ENCODE data around the gene HLA-DOB. TPM values are rescaled to one million over a fixed set of nuclear protein-coding genes. Genes with fewer than 3 reads are reported as not detected.
A peak's percentile ranks its signal among the peaks of the same experiment; 100 is the strongest.

Gene HLA-DOB
- total RNA-seq, 2 donors from 2014 or later, result 0.58 to 0.69 TPM

DNA sequence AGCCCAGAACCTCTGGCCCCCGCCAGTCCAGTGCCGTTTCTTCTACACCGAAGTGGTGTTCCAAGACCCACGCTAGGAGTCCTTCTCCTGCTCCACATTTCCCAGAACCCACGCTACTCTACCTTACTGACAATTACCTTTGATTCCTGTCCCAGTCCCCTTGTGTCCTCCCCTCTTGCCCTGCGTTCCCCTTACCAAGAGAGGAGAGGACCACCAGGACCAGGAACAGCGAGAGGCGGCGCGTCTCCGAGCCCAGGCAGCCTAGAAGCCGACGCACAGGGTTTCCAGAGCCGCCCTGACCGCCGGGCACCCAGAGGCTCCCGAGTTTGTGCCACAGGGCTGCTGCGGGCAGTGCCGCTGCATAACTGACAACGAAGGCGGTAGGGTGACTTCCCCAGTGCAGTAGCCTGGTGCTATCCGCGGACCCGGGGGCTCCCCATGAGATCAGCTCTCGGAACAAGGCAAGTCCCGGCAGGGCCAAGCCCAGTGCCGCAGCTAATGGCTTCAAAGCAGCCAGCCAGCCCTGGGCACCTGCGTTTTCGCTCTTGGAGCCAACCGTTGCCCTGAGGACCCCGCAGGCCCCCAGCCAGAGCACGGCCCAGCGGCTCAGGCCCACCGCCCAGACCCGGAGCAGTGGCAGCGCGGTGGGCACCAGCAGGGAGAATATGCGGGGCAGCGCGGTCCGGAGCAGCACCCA is 36.2 kb upstream of the HLA-DOB start:
- H3K36me3 ChIP-seq, result peaks cover 17% of the 10 kb centered on the region
- H3K4me3 ChIP-seq, result peak overlapping the region; percentile 97
- no peaks in the 10 kb centered on the region for H3K27me3 ChIP-seq
- intact Hi-C loops (cut with DNase I), result no loop called here
- peak overlapping the region; percentile 100 for H3K27ac ChIP-seq
- peak overlapping the region; percentile 99 to 100 for H3K9ac ChIP-seq (ENCODE audit: low read depth in 2 of 2, low read length in 2 of 2)
- H3K4me1 ChIP-seq, result peaks cover 10% of the 10 kb centered on the region
- peak; percentile 45 for DNase-seq
- TF ChIP-seq, protein P1, sequence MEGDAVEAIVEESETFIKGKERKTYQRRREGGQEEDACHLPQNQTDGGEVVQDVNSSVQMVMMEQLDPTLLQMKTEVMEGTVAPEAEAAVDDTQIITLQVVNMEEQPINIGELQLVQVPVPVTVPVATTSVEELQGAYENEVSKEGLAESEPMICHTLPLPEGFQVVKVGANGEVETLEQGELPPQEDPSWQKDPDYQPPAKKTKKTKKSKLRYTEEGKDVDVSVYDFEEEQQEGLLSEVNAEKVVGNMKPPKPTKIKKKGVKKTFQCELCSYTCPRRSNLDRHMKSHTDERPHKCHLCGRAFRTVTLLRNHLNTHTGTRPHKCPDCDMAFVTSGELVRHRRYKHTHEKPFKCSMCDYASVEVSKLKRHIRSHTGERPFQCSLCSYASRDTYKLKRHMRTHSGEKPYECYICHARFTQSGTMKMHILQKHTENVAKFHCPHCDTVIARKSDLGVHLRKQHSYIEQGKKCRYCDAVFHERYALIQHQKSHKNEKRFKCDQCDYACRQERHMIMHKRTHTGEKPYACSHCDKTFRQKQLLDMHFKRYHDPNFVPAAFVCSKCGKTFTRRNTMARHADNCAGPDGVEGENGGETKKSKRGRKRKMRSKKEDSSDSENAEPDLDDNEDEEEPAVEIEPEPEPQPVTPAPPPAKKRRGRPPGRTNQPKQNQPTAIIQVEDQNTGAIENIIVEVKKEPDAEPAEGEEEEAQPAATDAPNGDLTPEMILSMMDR (IDR thresholded peaks at IDR 0.05), result no peak
- H3K9me3 ChIP-seq, result no peaks in the 10 kb centered on the region

DNA sequence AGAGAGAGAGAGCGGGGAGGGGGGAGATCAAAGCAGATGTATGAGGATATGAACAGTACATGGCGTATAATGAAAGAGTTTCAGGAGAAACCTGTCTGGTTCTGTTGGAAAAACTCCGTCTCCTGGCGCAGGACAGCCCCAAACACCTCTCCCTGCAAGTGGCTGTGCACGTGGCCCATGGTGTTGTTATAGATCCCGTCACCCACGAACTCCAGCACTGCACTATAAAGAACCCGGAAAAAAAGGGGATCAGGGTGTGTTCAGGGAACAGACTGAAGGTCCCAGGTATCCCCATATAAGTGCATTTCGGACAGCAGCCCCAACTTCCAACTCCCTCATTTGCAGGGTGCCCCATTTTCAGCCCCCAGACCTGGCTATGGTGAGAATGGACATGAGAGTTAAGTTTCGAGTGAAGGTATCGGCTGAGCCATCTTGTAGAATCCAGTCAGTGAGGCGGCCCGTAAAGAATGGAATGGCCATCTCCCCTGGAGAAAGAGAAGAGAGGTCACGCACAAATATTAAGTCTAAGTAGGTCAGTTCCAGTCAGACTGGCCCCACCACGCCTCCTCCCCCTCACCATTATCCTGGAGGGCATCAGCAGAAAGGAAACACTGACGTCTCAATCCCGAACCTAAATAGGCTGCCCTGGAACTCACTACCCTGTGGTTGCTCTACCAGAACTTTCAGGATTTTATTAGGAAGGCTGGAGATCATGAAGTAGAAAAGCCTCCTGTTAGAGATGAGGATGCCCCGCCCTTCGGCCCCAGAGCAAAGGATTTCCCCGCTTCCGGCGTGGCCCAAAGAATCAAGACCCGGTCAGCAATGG is 35.4 kb upstream of the HLA-DOB start:
- Histone ChIP-seq H3K27me3 (no peaks in the 10 kb centered on the region), H3K27ac (peak overlapping the region; percentile 100), H3K9me3 (no peaks in the 10 kb centered on the region), H3K4me1 (peaks cover 10% of the 10 kb centered on the region), H3K4me3 (peak overlapping the region; percentile 97), H3K9ac (ENCODE audit: low read depth in 2 of 2, low read length in 2 of 2) (peak overlapping the region; percentile 99 to 100), H3K36me3 (peaks cover 19% of the 10 kb centered on the region)
- intact Hi-C loops (cut with DNase I), result no loop called here
- TF ChIP-seq, protein P1 (IDR thresholded peaks at IDR 0.05), result no peak
- DNase-seq, result peak; percentile 68

DNA sequence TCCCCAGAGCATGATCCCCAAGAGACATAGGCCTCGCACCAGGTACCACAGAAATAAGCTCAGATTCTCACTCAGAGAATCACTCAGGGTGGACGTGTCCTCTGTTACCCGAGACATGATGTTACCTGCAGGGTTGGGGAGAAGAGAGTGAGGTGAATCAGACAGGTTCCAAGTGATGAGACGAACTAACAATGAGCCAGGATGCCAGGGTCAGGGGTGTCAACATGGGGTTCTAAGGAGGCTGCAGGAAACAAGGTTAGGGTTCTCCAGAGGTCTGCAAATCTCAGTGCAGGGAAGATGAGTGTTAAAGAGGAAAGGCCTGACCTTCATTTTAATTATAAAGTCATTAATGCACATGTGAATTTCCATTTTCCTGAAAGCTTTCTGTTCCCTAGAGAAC is 34.2 kb upstream of the HLA-DOB start:
- Histone ChIP-seq H3K36me3 (peaks cover 26% of the 10 kb centered on the region), H3K9me3 (no peaks in the 10 kb centered on the region), H3K27ac (no peak overlapping the region), H3K9ac (ENCODE audit: low read depth in 2 of 2, low read length in 2 of 2) (peak overlapping the region in 1 of 2 donors; percentile 99), H3K27me3 (no peaks in the 10 kb centered on the region), H3K4me1 (peaks cover 16% of the 10 kb centered on the region), H3K4me3 (peak overlapping the region; percentile 97)
- TF ChIP-seq, protein P1 (IDR thresholded peaks at IDR 0.05), result no peak
- DNase-seq, result no peak
- intact Hi-C loops (cut with DNase I), result no loop called here

DNA sequence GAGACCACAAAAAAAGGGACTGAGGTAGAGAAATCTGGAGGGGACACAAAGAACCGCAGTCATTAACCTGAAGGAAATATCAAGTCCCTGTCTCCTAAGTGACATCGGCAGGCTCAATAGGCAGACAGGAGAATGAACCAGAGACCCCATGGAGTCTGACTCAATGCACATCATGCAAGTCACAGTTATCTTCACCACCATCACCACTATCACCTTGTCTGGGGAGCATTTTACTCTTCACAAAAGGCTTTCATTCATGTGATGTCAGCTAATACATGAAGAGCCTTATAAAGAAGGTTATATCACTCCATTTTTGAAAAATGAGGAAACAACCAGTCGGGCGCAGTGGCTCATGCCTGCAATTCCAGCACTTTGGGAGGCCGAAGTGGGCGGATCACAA is 32.3 kb upstream of the HLA-DOB start:
- intact Hi-C loops (cut with DNase I), result no loop called here
- peaks cover 26% of the 10 kb centered on the region for H3K36me3 ChIP-seq

DNA sequence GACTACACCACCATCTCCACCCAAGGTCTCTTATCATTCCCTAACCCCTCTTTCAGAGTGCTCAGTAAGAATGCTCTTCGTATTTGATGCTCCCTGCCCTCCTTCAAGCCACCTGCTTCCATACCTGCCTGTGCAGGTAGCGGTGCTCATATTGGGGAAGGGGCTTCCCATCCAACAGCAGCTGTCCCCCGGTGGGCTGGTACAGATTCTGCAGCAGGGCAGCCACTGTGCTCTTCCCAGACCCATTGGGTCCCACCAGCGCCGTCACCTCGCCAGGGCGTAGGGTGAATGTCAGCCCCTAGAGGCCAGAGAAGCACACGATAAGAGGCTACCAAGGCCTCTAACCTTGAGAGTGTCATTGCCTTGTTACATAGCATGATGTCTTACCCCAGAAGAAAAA is 31.0 kb upstream of the HLA-DOB start:
- Histone ChIP-seq H3K27ac (no peak overlapping the region), H3K9ac (ENCODE audit: low read depth in 2 of 2, low read length in 2 of 2) (no peak overlapping the region), H3K9me3 (no peaks in the 10 kb centered on the region), H3K4me1 (peaks cover 18% of the 10 kb centered on the region), H3K36me3 (peaks cover 26% of the 10 kb centered on the region), H3K27me3 (no peaks in the 10 kb centered on the region), H3K4me3 (no peak overlapping the region)
- no peak for DNase-seq
- intact Hi-C loops (cut with DNase I), result no loop called here
- TF ChIP-seq, protein P1 (IDR thresholded peaks at IDR 0.05), result no peak

More for the DNA sequence above, 32.3 kb upstream of the HLA-DOB start:
- TF ChIP-seq, protein P1 (IDR thresholded peaks at IDR 0.05), result no peak
- no peak for DNase-seq
- Histone ChIP-seq H3K9me3 (no peaks in the 10 kb centered on the region), H3K27ac (no peak overlapping the region), H3K4me1 (peaks cover 16% of the 10 kb centered on the region), H3K4me3 (no peak overlapping the region), H3K9ac (ENCODE audit: low read depth in 2 of 2, low read length in 2 of 2) (no peak overlapping the region), H3K27me3 (no peaks in the 10 kb centered on the region)
